Activated T-helper 1 cell treated with Interleukin-2 at 50 U/mL for 16 hours (primary cell): ENCODE data around the gene INPP5B.

Experiments used
- DNase-seq: peaks from one replicate; pipeline ENCODE4 v3.0.0-alpha.2; 2020; ENCODE audit warnings: low read depth

INPP5B gene

DNA sequence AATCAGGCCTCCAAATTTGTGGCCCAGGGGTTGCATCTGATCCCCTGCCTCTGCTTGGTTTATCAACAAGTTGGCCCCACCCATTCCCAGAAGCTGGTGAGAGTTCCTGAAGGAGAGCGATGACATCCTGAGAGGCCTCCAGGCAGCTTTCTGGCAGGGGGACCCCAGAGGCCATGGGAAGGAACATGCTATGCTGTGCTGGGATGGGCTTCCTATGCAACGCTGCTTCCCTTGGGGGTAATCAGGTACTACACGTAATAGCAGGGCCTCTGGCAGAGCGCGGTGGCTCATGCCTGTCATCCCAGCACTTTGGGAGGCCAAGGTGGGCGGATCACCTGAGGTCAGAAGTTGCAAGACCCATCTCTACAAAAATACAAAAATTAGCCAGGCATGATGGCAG, 79.1 kb downstream of the INPP5B start:
- no peak for DNase-seq

DNA sequence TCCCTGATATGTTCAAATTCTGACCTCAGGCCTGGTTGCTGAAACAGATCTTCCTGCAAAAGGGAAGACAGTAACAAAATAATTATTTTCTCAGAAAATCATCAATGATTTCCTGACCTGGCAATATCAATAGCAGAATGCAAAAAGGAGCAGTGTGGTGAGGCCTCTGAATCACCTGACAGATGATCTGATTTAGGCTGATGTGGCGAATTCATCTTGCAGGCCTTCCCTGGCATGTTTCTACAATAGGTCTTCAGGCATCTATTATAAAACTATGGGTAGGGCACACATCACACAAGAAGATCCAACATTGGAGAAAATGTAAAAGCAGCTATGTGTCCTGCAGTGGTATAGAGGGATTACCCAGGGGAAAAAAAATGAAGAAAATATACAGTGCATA, 80.4 kb downstream of the INPP5B start:
- DNase-seq = no peak

DNA sequence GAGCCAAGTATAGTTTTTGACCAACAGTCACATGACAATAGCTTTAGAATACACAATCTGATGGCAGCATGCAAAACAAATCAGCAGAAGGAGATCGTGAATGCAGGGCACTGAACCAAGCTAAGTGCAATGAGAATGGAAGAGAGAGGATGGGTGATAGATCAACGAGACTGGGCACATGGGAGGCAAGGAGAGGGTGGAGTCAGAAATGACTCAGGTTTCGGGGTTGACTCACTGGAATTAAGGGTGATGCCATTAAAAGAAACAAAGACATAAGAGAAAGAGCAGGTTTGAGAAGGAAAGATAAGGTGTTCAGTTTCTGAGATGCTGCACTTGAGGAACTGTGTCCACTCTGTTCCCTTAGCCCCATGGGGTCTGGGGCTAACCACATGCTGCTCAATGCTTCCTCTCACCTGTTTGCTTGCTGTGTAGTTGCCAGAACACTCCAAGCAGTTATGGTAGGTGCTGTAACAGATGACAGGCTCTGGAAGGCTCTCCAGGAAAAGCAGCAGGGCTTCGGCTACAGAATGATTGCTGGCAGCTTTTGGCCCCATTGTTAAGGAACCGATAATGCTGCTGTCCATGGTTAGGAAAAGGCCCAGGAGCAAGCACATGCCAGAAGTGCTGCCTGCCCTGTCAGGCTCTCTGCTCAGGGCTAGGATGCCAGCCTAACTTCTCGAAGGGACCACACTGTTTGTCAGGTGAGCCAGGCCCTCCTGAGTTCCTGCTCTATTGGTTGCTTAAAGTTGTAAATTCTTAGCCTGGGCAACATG, 81.3 kb downstream of the INPP5B start:
- DNase-seq = no peak

DNA sequence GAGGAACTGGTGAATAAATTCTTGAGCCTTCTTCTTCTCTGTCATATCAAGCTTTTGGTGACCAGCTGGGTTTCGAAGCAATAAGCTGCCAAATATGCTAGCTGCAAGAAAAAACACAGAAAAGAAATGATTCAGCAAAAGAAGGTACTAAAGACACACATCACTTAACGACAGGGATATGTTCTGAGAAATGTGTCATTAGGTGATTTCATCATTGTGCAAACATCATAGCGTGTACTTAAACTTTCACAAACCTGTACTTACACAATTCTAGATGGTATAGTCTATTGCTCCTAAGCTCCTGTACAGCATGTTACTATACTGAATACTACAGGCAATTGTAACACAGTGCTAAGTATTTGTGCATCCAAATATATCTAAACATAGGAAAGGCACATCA, 84.5 kb downstream of the INPP5B start:
- no peak for DNase-seq

DNA sequence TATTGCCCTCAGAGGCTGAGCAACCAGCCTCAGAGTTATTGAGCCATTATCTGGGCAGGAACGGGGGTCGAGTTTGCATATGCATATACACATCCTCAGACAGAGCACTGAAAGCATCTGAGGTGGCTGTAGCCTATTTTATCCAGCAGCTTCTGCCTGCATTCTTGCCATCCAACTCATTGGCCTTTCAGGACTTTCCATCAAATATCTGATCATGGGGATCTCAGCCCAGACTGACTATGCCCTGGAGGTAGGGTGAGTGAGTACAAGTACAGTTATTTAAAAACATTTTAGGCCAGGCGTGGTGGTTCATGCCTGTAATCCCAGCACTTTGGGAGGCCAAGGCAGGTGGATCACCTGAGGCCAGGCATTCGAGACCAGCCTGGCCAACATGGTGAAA, 85.7 kb downstream of the INPP5B start:
- no peak for DNase-seq

DNA sequence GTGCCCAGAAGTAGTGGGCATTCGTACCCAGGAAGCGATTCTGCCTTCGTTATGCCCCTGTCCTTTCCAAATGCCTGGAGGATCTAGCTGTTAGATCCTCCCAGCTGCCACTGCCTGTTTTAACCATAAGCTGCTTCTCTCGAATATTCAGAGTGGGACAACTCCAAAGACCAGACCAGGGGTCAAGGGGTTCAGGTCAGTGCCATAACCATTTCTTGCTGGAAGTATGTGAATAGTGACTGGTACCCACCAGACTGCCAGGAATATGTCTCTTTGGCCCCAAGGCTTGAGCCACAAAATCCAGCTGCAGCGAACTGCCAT, 86.5 kb downstream of the INPP5B start:
- no peak for DNase-seq

DNA sequence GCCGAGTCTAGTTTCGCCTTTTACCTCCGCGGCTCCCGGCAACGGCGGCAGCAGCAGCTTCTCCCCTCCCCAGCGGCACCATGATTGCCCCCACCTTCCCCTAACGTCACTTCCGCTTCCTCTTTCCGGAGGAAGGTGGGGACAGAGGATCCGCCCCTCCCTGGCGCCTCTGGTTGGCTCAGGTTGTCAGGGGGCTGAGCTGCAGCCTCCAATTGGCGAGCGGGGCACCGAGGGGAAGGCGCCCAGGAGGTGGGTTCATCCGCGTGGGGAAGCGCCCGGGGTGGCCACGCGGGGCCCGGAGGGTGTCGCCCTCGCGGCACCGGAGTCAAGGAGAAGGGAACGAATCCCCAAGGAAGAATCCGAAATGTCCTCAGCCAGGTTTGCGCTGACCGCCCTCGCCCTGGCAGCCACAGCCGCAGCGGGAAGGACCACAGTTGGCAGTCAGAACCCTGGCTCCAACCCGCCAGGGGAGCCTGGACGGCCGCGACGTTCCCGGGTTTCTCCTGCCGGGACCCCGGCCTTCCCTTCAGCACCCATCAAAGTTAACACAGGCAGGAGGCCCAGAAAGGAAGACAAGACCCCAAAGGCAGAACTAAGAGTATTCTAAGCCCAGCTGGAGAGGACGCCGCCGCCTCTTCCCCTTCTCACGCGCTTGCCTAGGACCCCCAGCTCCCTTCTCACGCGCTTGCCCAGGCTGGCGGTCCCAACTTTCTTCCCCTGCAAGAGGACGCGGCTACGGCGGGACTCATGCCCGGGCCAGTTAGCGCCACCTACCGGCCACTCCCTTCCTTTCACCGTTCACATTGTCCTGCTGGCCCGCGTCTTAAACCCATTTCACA, 87.1 kb downstream of the INPP5B start, which contains the start of gene MTF1:
Gene MTF1, minus strand, starts transcription at position 86 of the 839 bp plus-strand sequence. CDS start 1,934 bp downstream, outside the sequence.
- DNase-seq = peak; percentile 94

DNA sequence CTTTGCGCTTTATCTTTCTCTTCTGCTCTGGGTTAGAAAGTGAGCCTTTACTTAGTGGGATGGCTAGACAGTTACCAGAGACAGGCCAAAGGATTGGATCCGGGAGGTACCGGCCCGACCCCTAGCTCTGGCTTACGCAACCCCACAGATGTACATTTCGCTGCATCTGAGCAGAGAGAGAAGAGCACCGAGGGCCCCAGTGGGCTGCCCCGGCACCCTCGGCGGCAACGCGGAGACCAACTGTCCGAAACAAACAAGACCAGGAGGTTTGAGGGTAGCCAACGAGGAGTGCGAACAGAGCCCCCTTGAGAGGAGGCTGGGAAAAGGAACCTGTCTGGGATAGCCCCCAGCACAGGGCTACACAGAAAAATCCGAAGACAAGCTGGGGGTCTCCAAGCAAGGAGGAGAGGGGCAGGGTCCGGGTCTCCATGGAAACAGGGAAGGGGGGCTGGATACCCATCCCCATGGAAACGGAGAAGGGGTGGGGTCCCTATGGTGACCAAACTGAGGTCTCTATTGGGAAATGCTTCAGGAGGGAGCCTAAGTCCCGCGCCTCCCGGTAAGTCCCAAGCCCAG, 87.8 kb downstream of the INPP5B start:
- DNase-seq = no peak

DNA sequence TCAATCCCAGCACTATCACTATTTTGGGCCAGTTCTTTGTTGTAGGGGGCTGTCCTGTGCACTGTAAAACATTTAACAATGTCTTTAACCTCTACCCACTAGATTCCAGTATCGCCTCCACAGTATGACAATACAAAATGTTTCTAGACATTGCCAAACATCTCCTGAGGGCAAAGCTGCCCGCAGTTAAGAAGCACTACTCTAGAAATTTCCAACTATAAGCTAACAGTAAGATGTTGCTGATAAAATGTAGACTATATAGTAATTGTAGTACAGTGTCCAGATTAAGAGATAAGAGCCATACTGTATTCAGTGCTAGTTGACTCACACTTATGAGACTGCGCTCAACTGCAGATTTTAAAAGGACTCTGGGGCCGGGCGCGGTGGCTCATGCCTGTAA, 92.4 kb downstream of the INPP5B start:
- DNase-seq = no peak

DNA sequence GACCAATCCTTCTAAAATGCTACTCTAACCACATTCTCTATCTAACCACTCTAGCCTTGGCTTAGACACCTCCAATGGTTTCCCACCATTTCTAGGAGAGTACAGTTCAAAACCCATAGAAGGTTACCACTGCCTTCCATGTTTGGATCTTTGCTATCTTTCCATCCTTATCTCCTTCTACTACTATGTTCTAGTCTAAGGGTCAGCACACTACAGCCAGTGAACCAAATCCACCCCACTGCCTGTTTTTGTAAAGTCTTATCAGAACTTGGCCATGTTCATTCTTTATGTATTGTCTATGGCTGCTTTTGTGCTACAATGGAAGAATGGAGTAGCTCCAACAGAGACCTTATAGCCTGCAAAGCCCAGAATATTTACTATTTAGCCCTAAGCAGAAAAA, 93.7 kb downstream of the INPP5B start:
- no peak for DNase-seq

DNA sequence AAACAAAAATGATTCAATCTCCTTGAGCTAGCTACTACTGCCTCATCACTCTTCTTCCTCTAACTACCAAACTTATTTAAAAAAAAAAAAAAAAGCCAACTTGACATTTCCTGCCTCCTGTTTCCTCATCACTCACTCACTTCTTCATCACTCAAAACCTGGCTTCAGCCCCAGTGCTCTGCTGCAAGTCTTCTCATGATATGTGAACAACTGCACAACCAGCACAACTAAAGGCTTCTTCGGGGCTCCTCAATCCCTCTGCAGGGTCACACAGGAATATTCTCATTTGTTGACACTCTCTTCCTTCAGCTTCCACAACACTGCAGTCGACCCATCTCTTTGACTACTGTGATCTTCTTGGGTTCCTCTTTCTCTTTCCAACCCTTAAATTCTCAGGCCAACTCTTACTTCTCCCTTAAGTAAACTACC, 95.1 kb downstream of the INPP5B start:
- no peak for DNase-seq

DNA sequence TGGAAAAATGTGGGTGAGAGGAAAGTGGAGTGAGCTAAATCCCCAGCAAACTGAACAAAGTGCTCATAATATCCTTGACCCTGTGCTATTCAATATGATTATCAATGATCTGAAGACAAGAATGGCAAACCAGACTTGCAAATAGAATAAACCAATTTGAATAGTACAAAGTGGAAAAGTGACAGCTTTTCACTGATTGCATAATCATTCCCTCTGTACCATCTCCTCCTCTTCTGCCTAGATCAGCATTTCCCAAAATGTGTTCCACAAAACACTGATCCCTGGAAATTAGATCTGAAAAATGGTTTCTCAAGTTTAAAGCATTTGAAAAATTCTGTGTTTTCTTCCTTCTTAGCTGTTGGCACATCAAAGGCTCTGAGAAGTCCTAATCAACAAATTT, 95.6 kb downstream of the INPP5B start:
- no peak for DNase-seq

DNA sequence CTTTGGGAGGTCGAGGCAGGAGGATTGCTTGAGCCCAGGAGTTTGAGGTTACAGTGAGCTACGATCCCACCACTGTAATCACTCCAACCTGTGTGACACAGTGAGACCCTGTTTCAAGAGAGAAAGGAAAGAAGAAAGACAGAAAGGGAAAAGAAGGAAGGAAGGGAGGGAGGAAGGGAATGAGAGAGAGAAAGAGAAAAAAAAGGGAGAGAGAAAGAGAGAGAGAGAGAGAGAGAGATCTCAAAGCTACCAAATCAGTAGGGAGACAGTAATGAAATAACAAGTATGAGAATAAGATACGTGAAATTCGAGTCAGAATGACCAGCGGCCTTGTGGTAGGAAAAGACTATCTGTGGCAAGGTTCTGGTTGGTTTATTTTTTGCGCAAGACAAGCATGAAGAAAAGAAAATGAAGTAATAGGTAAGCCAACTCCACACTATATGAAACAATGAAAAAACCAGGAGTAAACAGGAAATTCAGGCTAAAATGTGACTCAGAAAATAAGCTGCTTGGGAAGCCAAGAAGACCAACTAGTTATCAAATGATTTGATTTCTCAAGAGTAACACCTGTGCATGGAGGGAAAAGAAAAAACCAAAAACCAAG, 96.4 kb downstream of the INPP5B start:
- DNase-seq = no peak

DNA sequence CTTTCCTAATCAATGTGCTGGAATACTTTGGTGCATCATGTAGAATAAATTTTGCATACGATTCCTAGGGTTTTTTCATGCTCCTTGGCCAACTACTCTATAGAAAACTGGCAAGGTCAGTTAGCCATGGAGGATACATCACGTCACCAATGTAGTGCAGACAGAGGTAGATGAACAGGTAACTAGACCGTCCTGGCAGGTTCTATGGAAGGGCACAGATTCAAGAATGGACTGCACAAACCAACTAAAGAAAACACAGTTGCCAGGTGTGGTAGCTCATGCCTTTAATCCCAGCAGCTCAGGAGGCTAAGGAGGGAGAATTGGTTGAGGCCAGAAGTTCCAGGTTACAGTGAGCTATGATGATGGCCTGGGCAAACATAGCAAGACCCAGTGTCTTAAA, 97.4 kb downstream of the INPP5B start:
- DNase-seq = no peak

DNA sequence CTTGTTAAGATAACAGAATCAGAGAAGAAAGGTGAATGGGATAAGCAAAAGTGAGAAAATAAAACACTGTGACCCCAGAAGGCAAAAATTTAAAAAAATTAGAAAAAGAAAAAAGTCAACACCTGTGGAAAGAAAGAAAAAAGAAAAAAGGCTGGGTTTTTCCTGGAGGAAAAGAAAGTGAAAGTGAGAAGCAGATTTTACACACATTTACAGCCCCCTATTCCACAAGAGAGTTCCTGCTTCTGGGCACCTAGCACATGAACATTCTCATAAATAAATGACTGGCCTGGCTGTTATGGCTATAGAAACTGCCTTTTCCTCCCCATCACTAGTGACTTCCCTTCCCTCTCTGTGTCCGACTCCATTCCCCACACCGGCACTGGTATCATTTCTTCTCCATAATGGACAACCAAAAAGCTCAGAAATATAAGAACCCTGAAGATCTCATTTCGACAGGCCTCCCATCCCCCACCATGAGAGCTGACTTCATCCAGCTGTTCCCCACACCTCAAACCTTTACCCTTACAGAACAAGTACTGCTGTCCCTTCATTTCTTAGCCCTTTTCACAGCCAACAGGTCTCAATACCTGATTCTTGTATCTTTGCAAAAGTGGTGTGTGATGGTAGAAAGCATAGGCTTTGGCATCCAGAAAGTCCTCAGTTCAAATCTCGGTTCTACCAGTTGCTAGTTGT, 100.1 kb downstream of the INPP5B start:
- no peak for DNase-seq

DNA sequence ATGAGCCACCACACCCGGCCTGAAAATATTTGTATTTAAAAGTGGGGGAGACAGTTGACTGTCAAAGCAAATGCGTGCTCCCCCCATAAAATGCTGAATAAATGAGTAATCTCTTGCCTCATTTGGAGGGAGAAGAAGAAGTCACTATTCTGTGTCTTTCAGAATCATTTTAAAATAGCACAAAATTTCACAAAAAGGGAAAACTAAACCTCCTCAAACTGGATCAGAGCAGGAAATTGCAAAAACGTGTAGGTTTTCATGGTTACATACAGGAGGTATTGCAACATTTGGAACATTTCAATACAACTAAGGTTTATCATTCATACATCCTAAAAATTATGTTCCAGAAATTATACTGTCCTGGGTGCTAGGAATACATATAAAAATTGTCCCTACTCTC, 101.1 kb downstream of the INPP5B start:
- no peak for DNase-seq

DNA sequence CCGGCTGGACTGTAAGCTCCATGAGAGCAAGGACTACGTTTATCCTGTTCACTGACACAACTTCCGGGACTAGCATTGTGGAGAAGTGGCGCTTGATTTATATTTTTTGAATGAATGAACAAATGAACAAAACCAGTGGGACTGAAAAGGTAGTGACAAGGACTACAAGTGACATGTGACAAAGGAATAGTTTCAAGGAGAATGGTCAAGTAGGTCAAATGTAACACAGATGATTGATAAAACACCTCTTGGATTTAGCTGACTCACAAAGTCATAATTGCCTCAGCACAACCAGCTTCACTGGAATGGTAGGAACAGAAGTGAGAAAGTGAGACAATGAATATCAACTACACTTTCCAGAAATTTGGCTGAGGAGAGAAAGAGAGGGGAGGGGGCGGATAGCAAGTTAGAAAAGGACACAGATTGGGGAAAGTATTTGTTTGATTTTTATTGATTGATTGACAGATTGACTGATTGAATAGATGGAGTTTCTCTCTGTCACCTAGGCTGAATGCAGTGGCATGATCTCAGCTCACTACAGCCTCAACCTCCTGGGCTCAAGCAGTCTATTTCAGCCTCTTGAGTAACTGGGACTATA, 101.7 kb downstream of the INPP5B start:
- no peak for DNase-seq

DNA sequence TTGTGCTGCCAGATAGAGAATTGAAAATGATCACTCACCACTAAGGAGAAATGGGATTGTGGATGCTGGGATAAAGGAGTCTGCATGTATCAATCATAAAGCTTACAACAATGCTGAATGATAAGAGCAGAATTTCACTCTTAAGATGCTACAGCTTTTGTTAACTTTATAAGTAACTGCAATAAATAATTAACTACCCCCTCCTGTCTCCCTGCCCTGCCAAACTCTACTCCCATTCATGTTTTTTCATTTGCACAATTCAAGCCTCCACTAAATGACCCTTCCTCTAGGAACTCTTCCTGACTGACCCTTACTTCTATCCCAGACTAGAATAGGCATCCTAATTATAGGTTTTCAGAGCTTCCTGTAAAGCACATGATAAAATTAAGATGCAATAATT, 102.3 kb downstream of the INPP5B start:
- no peak for DNase-seq

DNA sequence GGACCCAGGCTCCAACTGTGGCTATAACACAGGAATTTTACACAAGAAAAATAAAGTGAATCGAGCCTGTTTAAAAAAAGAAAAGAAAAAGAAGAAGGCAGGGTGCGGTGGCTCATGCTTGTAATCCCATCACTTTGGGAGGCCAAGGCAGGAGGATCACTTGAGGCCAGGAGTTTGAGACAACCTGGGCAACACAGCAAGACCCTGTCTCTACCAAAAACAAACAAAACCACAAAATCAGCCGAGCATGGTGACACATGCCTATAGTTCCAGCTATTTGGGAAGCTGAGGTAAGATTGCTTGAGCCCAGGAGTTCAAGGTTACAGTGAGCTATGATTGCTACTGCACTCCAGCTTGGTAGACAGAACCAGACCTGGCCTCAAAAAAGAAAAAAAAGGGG, 105.2 kb downstream of the INPP5B start:
- no peak for DNase-seq

DNA sequence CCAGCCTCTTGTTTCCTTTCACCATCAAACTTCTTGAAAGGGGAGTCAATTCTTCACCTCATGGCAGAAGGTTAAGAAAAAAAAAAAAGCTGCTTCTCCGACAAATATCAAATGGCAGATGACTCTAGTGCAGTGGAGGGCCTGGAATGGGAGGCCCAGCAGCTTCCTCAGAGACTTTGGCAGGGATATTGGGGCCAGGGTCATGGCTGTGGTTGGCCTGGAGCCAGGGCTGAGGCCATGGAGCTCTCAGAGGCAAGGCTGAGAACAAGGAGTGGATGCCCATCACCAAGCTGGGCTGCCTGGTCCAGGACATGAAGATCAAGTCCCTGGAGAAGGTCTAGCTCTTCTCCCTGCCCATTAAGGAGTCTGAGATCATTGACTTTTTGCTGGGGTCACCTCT, 106.1 kb downstream of the INPP5B start:
- no peak for DNase-seq

DNA sequence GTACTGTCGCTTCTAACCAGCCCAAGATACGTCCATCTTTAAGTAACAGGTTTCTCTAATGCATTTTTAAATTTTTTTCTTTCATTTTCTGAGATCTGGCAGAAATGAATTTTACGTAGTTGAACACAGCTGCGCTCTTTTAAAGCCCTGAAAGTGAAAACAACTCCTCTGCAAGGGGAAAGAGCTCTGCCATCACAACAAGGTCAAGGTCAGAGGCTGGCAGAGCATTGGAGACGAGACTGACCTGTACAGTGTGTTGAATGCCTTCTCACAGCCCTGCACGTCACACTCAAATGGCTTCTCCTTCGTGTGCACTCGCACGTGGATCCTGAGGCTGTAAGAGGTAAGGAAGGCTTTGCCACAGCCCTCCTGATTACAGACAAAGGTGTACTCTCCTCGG, 107.2 kb downstream of the INPP5B start:
- no peak for DNase-seq

DNA sequence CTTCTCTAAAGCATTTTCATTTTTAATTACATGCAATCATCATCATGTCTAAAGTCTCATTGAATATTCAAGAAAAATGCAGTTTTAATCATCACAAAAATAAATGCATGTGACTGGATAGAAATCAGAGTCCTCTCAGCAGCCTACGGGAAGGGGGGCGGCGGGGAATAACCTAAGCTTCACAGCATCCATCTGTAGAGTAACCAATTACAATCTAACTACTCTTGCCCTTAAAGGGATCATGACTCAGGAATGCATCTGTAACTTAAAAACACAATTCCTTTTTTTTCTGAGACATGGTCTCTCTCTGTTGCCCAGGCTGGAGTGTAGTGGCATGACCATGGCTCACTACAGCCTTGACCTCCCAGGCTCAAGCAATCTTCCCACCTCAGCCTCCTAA, 110.1 kb downstream of the INPP5B start:
- no peak for DNase-seq
